Liver (tissue), 9 donors: Measurements from ENCODE around the gene LIFR. TPM values are rescaled to one million over a fixed set of nuclear protein-coding genes. Genes with fewer than 3 reads are reported as not detected.

Source experiments
- DNase-seq: peaks from one replicate; pipeline ENCODE4 v3.0.0-alpha.2; 2017; ENCODE audit warnings: low spot score
- H3K27ac ChIP-seq, 2 donors: one replicate each; pipeline ENCODE4 v1.7.0; 2013; ENCODE audit warnings: inconsistent platforms in 2 of 2, low read length in 2 of 2, control low read depth in 1 of 2, low read depth in 1 of 2, mild to moderate bottlenecking in 1 of 2
- H3K27me3 ChIP-seq, 4 donors: one replicate each; pipeline versions ENCODE4 v1.6.1 to v1.7.0; 2013; ENCODE audit warnings: low read length in 3 of 4, inconsistent platforms in 1 of 4, mild to moderate bottlenecking in 1 of 4, moderate library complexity in 1 of 4; ENCODE audit not compliant: control insufficient read depth in 4 of 4, insufficient read depth in 4 of 4
- H3K36me3 ChIP-seq, 4 donors: one replicate each; pipeline versions ENCODE4 v1.6.1 to v1.7.0; 2013; ENCODE audit warnings: low read length in 3 of 4, mild to moderate bottlenecking in 3 of 4, low read depth in 1 of 4, moderate library complexity in 1 of 4; ENCODE audit not compliant: control insufficient read depth in 4 of 4, insufficient read depth in 3 of 4
- H3K4me1 ChIP-seq, 4 donors: one replicate each; pipeline versions ENCODE4 v1.6.1 to v1.7.0; 2013; ENCODE audit warnings: low read length in 3 of 4, mild to moderate bottlenecking in 3 of 4, moderate library complexity in 1 of 4; ENCODE audit not compliant: control insufficient read depth in 4 of 4, insufficient read depth in 4 of 4
- H3K4me3 ChIP-seq, 3 donors: one replicate each; pipeline versions ENCODE4 v1.6.1 to v1.7.0; 2013; ENCODE audit warnings: low read length in 3 of 3, control low read depth in 1 of 3, low read depth in 1 of 3, mild to moderate bottlenecking in 1 of 3
- H3K9ac ChIP-seq, 2 donors: one replicate each; pipeline ENCODE4 v1.7.0; 2013; ENCODE audit warnings: low read length in 2 of 2, mild to moderate bottlenecking in 2 of 2, moderate library complexity in 2 of 2, control low read depth in 1 of 2, low read depth in 1 of 2
- H3K9me3 ChIP-seq, 4 donors: one replicate each; pipeline versions ENCODE4 v1.6.1 to v1.7.0; 2013; ENCODE audit warnings: low read length in 3 of 4; ENCODE audit not compliant: control insufficient read depth in 4 of 4
- CTCF ChIP-seq: fragments of 150-350 bp; IDR thresholded peaks from 2 replicates; pipeline ENCODE4 v1.5.1; 2017; ENCODE audit warnings: improper control_type of control experiment, low read depth, low read length; ENCODE audit not compliant: missing input control
- EGR1 ChIP-seq, 2 donors: IDR thresholded peaks; 2 replicates each; pipeline ENCODE4 v1.6.1; 2016 to 2018; ENCODE audit warnings: antibody characterized with exemption in 2 of 2, low read depth in 2 of 2
- FOXA1 ChIP-seq: IDR thresholded peaks from 2 replicates; pipeline ENCODE4 v1.6.1; 2016; ENCODE audit warnings: antibody characterized with exemption
- FOXA2 ChIP-seq: IDR thresholded peaks from 2 replicates; pipeline ENCODE4 v1.6.1; 2016; ENCODE audit warnings: antibody characterized with exemption
- GABPA ChIP-seq, 2 donors: IDR thresholded peaks in 1 of 2; conservative IDR thresholded peaks in 1 of 2; 2 replicates each; pipeline ENCODE4 v1.6.1; 2016; ENCODE audit warnings: antibody characterized with exemption in 2 of 2, mild to moderate bottlenecking in 1 of 2, moderate library complexity in 1 of 2
- HNF4A ChIP-seq, 2 donors: conservative IDR thresholded peaks; 2 replicates each; pipeline ENCODE4 v1.6.1; 2016; ENCODE audit warnings: antibody characterized with exemption in 2 of 2, mild to moderate bottlenecking in 2 of 2
- HNF4G ChIP-seq: IDR thresholded peaks from 2 replicates; pipeline ENCODE4 v1.6.1; 2016; ENCODE audit warnings: antibody characterized with exemption
- JUND ChIP-seq, 2 donors: IDR thresholded peaks; 2 replicates each; pipeline ENCODE4 v1.6.1; 2016; ENCODE audit warnings: antibody characterized with exemption in 2 of 2
- MAX ChIP-seq: IDR thresholded peaks from 2 replicates; pipeline ENCODE4 v1.6.1; 2016; ENCODE audit warnings: antibody characterized with exemption
- NR2F2 ChIP-seq: IDR thresholded peaks from 2 replicates; pipeline ENCODE4 v1.6.1; 2016; ENCODE audit warnings: antibody characterized with exemption
- RAD21 ChIP-seq, 2 donors: IDR thresholded peaks; 2 replicates each; pipeline ENCODE4 v1.6.1; 2016; ENCODE audit warnings: antibody characterized with exemption in 2 of 2, mild to moderate bottlenecking in 2 of 2
- RXRA ChIP-seq, 2 donors: IDR thresholded peaks; 2 replicates each; pipeline ENCODE4 v1.6.1; 2017 to 2018; ENCODE audit warnings: antibody characterized with exemption in 2 of 2, mild to moderate bottlenecking in 1 of 2
- SP1 ChIP-seq: IDR thresholded peaks from 2 replicates; pipeline ENCODE4 v1.6.1; 2018; ENCODE audit warnings: antibody characterized with exemption, mild to moderate bottlenecking
- TAF1 ChIP-seq: conservative IDR thresholded peaks from 2 replicates; pipeline ENCODE4 v1.6.1; 2016; ENCODE audit warnings: antibody characterized with exemption, mild to moderate bottlenecking
- YY1 ChIP-seq: IDR thresholded peaks from 2 replicates; pipeline ENCODE4 v1.6.1; 2016; ENCODE audit warnings: antibody characterized with exemption, mild to moderate bottlenecking
- ZBTB33 ChIP-seq: IDR thresholded peaks from 2 replicates; pipeline ENCODE4 v1.6.1; 2016; ENCODE audit warnings: antibody characterized with exemption
- WGBS: extraction: QIAGEN DNeasy Blood & Tissue Kit; methylation state at CpG from one replicate; pipeline ENCODE4 v1.1.7; 2013; 5-methylcytosine and 5-hydroxymethylcytosine counted together
- polyA plus RNA-seq, 2 donors: library from polyadenylated mRNA; stranded (reverse) in 1 of 2; unstranded in 1 of 2; fragments of 200-250 nt in 1 of 2; fragments of >200 nt in 1 of 2; fragmentation: Nextera tagmentation in 1 of 2; extraction: Ambion mirVana in 1 of 2; gene quantifications; one replicate each; pipeline versions ENCODE4 v1.2.1 to v1.2.3, GENCODE V29; 2013 to 2015
- total RNA-seq, 2 donors: library from RNA; depleted of rRNA; stranded (reverse); fragments of >200 nt; gene quantifications; one replicate each; pipeline ENCODE4 v1.2.3, GENCODE V29; 2014
- TF ChIP-seq, protein P1 (sequence below): IDR thresholded peaks from 2 replicates; pipeline ENCODE4 v1.6.1; 2016; ENCODE audit warnings: antibody characterized with exemption
- TF ChIP-seq, protein P2 (sequence below): IDR thresholded peaks from 2 replicates; pipeline ENCODE4 v1.6.1; 2016; ENCODE audit warnings: antibody characterized with exemption, mild to moderate bottlenecking
- donor health status: healthy.
- donor health status: healthy.
- donor health status: healthy.
- donor health status: healthy.
- donor health status: healthy.

The LIFR gene
- total and polyA plus RNA-seq, 4 donors, result 10.5 to 79.7 (median 32.8) TPM

GRCh38 chr5:38556088-38556598 is 303 bp downstream of the LIFR start:
- Histone ChIP-seq H3K27me3 (peaks cover 0 to 4% (median 0%) of the 10 kb centered on the region in 4 donors), H3K27ac (peak overlapping the region; percentile 54 to 72), H3K36me3 (no peaks in the 10 kb centered on the region), H3K4me1 (peaks cover 1 to 13% (median 9%) of the 10 kb centered on the region in 4 donors), H3K9me3 (no peaks in the 10 kb centered on the region), H3K9ac (peak overlapping the region in 1 of 2 donors; percentile 28), H3K4me3 (peak overlapping the region; percentile 60 to 83 (median 61))
- under 1% methylated on average over 68 of the region's 68 CpGs for WGBS
- no peak for TF ChIP-seq YY1
- no peak for TF ChIP-seq ZBTB33
- TF ChIP-seq NR2F2, result no peak
- no peak for TF ChIP-seq RAD21 (IDR thresholded peaks at IDR 0.05)
- TF ChIP-seq JUND (IDR thresholded peaks at IDR 0.05), result no peak
- no peak for TF ChIP-seq HNF4G
- no peak for TF ChIP-seq TAF1
- no peak for TF ChIP-seq GABPA (IDR thresholded peaks at IDR 0.05 in 1 of 2, conservative IDR thresholded peaks at IDR 0.05 in 1 of 2)
- TF ChIP-seq, protein P1, sequence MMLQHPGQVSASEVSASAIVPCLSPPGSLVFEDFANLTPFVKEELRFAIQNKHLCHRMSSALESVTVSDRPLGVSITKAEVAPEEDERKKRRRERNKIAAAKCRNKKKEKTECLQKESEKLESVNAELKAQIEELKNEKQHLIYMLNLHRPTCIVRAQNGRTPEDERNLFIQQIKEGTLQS, result no peak
- no peak for TF ChIP-seq RXRA (IDR thresholded peaks at IDR 0.05)
- no peak for TF ChIP-seq EGR1 (IDR thresholded peaks at IDR 0.05; ENCODE audit: low read depth in 2 of 2)
- TF ChIP-seq FOXA1, result no peak
- peak; percentile 44 for DNase-seq

DNA sequence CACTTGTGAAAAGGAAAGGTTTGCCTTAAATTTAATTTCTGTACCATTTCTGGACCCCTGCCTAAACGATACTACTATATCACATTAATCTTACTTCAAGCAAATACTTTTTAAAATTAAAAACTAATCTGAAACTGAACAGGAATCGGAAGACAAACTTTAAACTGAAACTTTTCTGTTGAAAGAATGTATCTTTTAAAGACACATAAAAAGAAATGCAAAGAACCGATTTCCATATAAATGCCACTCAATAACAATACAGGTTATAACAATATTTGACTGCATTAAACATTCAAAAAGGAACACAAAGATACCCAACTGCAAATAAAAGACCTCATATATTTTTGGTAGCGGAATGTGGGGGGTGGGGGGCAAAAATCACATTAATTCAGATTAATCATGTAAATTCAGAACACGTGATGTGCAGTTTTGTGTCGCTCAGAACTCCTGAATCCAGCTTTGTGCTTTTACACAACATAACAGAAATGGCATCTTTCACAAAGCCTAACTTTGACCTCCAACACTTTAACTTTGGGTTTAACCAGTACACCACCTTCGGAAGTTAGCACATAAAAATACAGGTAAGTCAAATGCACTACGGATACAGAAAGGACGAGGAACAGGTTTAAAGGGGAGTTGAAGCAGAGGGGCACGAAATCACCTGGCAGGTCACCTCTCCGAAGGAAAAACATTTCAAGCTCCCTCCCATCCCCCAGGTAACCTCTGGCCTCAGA is 925 bp downstream of the LIFR start:
- peaks cover 0 to 4% (median 0%) of the 10 kb centered on the region in 4 donors for H3K27me3 ChIP-seq
- H3K9ac ChIP-seq, result peak overlapping the region; percentile 28 to 51
- peak overlapping the region; percentile 60 to 83 (median 61) for H3K4me3 ChIP-seq
- H3K9me3 ChIP-seq, result no peaks in the 10 kb centered on the region
- peak overlapping the region; percentile 54 to 72 for H3K27ac ChIP-seq
- peaks cover 1 to 13% (median 9%) of the 10 kb centered on the region in 4 donors for H3K4me1 ChIP-seq
- 32% methylated on average over 11 of the region's 11 CpGs for WGBS
- TF ChIP-seq, protein P1, result no peak
- TF ChIP-seq HNF4G, result no peak
- no peak for TF ChIP-seq FOXA2
- no peak for TF ChIP-seq MAX
- TF ChIP-seq RXRA (IDR thresholded peaks at IDR 0.05), result peak in 1 of 2 donors; percentile 33
- no peak for TF ChIP-seq GABPA (IDR thresholded peaks at IDR 0.05 in 1 of 2, conservative IDR thresholded peaks at IDR 0.05 in 1 of 2)
- TF ChIP-seq CTCF, result no peak
- TF ChIP-seq, protein P2, sequence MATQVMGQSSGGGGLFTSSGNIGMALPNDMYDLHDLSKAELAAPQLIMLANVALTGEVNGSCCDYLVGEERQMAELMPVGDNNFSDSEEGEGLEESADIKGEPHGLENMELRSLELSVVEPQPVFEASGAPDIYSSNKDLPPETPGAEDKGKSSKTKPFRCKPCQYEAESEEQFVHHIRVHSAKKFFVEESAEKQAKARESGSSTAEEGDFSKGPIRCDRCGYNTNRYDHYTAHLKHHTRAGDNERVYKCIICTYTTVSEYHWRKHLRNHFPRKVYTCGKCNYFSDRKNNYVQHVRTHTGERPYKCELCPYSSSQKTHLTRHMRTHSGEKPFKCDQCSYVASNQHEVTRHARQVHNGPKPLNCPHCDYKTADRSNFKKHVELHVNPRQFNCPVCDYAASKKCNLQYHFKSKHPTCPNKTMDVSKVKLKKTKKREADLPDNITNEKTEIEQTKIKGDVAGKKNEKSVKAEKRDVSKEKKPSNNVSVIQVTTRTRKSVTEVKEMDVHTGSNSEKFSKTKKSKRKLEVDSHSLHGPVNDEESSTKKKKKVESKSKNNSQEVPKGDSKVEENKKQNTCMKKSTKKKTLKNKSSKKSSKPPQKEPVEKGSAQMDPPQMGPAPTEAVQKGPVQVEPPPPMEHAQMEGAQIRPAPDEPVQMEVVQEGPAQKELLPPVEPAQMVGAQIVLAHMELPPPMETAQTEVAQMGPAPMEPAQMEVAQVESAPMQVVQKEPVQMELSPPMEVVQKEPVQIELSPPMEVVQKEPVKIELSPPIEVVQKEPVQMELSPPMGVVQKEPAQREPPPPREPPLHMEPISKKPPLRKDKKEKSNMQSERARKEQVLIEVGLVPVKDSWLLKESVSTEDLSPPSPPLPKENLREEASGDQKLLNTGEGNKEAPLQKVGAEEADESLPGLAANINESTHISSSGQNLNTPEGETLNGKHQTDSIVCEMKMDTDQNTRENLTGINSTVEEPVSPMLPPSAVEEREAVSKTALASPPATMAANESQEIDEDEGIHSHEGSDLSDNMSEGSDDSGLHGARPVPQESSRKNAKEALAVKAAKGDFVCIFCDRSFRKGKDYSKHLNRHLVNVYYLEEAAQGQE, result no peak
- no peak for TF ChIP-seq SP1
- no peak for TF ChIP-seq RAD21 (IDR thresholded peaks at IDR 0.05)
- peak; percentile 30 for TF ChIP-seq YY1
- peak; percentile 23 to 34 for TF ChIP-seq HNF4A (conservative IDR thresholded peaks at IDR 0.05)
- peak; percentile 69 for TF ChIP-seq NR2F2
- TF ChIP-seq ZBTB33, result no peak
- no peaks in the 10 kb centered on the region for H3K36me3 ChIP-seq
- DNase-seq, result no peak
